GM13977 (cell line): ENCODE results near the gene TRAF3.

Experiments
- DNase-seq: peaks from one replicate; pipeline ENCODE4 v3.0.0; 2012; ENCODE audit warnings: low spot score
- CTCF ChIP-seq: IDR thresholded peaks from 2 replicates; pipeline ENCODE4 v1.5.1; 2012; ENCODE audit warnings: mild to moderate bottlenecking, control low read depth; ENCODE audit not compliant: insufficient read depth; ENCODE audit errors: extremely low read depth, missing control alignments
- in situ Hi-C: fragments of 300-500 bp; cut with MboI; formaldehyde crosslinking; loops from one replicate; pipeline ENCODE4 v1.12.0; 2022; ENCODE audit warnings: low sequenced_read_pairs, low pct_unique_long_range_greater_than_20kb, mixed read lengths, inconsistent platforms; ENCODE audit not compliant: unreplicated experiment

The TRAF3 gene

GRCh38 chr14:102784892-102785594 is 7.8 kb downstream of the TRAF3 start:
- in situ Hi-C loops = no loop called here
- TF ChIP-seq CTCF = no peak
- peak; percentile 48 for DNase-seq

- TF ChIP-seq CTCF = peak; percentile 37
- no peak for DNase-seq
- in situ Hi-C loops = no loop called here
These were observed 8.3 kb downstream of the TRAF3 start for GRCh38 chr14:102785595-102785963.

GRCh38 chr14:102786768-102787167 is 9.5 kb downstream of the TRAF3 start:
- TF ChIP-seq CTCF = no peak
- in situ Hi-C loops = no loop called here
- no peak for DNase-seq

GRCh38 chr14:102789349-102789748 is 12.1 kb downstream of the TRAF3 start:
- in situ Hi-C loops = no loop called here
- DNase-seq = no peak
- no peak for TF ChIP-seq CTCF

- DNase-seq = no peak
- no peak for TF ChIP-seq CTCF
- in situ Hi-C loops = no loop called here
These were observed 16.5 kb downstream of the TRAF3 start for GRCh38 chr14:102793531-102794328.

- in situ Hi-C loops = no loop called here
- DNase-seq = peak; percentile 49
- no peak for TF ChIP-seq CTCF
These were observed 18.0 kb downstream of the TRAF3 start for GRCh38 chr14:102795060-102795925.
